Measurements from ENCODE around the gene IFITM2.

The IFITM2 gene

DNA sequence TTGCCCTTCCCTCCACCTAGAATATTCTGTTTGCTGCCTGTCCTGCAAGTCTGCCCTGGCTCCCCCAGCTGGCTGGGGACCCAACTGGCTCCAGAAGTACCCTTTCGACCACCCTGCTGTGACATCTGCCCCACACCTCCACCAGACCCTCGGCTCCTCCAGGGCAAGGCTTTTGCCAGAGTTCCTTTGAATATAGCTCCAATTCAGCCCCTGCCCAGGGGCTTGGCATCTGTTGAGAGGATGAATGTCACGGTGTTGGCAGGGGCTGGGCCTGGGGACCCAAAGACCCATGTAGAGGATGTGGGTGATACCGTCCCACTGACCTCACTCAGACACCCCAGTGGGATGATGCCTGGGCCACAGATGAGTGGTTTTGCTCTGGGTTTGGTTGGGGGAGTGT is 25.4 kb upstream of the IFITM2 start:
- DNase-seq, result no peak

DNA sequence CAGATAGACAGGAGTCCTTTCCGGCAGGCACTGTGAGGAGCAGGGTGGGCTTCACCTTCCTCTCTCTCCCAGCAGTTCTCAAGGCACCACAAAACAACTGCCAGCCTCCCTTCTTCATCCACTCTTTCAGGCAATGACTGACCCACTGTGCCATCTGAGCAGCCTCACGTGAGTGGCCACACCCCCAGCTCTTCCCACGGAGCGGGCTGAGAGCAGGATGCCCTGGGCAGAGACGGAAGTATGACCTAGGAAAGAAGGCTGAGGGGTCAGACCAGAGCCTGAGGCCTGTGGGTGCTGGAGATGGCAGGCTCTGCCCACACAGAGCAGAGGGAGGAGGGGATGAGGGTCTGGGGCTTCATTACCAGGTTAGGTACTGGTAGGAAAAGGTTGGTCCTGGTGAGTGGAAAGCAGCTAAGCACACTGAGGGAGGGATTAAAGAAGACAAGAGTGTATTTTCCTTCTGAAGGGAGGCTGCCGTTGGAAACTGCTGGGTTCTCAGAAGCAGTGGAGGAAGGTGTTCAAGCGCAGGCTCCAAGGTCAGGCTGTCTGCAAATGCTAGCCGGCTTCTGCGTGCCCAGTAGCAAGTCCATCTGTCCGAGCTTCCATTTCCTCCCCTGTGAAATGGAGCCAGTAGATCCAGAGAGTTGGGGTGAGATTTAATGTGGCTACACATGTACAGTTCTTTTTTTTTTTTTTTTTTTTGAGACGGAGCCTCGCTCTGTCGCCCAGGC is 24.8 kb upstream of the IFITM2 start:
- no peak for DNase-seq

DNA sequence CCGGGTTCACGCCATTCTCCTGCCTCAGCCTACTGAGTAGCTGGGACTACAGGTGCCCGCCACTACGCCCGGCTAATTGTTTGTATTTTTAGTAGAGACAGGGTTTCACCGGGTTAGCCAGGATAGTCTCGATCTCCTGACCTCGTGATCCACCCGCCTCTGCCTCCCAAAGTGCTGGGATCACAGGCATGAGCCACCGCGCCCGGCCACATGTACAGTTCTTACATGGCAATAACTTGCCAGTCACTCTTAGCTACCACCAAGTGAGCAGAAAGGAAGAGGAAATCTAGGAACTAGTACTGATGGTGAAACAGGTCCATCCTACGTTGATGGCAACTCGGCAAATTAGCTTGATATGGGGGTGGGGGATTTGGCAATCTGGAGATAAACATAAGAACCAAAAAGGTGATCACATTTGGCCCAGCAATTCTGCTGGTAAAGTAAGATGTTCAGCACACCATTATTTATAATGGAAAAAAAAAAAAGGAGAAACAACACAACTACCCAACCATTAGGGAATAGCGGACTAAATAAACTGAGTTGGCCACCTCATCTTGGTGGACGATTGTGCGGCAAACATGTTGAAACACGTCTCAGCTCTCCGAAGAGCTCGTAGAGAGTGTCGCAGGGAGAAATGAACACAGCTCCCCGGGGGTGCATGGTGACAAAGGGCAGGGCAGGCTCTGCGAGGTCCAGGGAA is 24.1 kb upstream of the IFITM2 start:
- no peak for DNase-seq

DNA sequence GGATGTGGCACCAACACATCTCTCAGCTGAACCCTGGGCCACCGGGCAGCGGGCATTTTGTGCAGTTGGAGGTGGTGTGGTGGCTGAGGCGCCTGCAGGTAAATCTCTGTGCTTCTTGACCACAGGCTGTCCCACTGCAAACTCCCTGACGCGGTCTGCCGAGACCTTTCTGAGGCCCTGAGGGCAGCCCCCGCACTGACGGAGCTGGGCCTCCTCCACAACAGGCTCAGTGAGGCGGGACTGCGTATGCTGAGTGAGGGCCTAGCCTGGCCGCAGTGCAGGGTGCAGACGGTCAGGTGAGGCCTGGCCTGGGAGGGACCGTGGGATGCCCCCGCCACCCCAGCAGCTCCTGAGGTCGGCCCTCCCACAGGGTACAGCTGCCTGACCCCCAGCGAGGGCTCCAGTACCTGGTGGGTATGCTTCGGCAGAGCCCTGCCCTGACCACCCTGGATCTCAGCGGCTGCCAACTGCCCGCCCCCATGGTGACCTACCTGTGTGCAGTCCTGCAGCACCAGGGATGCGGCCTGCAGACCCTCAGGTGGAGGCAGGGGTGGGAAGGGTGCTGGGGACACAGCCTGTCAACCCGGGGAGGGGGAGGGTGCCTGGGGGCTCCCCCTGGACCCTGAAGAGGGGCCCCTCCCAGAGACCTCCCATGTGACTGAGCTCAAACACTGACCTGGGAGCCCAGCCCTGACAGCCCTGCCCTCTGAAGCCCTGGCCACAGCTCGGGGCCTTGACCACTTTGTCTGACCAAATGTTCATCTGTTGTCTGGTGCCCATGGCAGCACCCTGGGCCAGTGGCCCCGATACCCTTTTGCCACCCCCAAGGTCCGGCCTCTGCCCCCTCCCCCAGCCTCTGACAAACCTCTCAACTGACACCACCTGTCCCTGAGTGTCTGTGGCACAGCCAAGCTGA is 23.3 kb upstream of the IFITM2 start:
- no peak for DNase-seq

DNA sequence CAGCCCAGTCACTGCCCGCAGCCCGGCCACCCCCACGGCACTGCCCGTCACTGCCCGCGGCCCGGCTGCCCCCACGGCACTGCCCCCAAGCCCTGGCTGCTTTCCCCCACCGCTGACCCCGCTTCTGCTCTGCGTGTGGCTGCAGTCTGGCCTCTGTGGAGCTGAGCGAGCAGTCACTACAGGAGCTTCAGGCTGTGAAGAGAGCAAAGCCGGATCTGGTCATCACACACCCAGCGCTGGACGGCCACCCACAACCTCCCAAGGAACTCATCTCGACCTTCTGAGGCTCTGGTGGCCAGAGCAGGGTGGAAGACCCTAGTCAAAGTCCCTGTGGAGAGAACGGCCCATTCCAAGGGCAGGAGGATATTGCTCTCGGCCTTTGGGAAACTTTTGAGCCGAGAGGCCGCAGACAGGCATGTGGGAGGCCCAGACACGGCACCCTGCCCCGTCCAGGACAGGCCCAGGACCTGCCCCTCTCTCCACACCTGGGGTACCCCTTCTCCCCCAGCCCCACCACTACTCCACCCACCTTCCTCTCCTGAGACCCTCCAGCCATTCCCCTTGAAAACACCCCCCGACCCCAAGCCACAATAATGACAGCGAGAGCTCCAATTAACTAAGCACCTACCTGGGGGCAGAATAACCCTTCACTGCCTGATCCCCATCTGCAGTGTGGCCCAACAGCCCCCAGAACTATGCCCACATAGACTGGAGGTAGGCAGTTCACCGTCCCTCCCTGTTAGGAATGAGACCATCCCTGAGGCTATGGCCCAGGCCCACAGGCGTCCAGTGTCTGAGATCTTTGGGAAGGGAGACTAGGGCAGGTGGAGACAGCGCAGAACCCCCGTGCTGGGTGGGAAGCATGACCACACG is 22.4 kb upstream of the IFITM2 start:
- no peak for DNase-seq

DNA sequence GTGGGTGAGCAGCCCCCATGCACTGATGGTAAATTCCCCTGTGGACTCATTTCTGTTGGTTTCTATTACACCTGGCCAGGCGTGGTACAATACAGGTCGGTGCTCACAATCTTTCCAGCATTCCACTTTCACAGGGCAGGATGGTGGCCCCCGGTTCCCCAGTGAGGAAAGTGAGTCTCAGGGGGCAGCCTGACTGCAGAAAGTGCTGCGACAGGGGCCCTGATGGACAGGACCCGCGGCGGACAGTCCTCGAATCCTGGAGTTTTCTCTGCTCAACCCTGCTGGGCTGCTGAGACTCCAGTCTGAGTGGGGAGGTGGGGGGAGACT is 21.8 kb upstream of the IFITM2 start:
- no peak for DNase-seq

DNA sequence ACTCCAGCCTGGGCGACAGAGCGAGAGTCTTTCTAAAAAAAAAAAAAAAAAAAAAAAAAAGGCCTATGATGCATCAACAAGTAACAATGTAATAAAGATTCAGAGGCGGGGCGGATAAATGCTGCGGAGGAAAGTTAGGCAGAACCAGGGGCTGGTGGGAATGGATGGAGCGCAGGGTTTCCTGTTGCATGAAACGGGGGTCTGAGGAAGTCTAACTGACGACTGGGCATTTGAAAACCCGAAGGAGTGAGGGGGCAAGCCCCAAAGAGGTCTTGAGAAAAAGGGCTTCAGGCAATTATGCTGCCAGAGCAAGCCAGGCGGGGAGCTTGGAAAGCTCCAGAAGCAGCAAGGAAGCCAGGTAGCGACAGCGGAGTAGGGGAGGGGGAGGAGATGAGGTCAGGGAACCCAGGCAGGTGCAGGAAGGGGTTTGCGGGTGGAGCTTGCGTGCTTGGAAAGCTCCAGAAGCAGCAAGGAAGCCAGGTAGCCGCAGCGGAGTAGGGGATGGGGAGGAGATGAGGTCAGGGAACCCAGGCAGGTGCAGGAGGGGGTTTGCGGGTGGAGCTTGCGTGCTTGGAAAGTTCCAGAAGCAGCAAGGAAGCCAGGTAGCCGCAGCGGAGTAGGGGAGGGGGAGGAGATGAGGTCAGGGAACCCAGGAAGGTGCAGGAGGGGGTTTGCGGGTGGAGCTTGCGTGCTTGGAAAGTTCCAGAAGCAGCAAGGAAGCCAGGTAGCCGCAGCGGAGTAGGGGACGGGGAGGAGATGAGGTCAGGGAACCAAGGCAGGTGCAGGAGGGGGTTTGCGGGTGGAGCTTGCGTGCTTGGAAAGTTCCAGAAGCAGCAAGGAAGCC is 20.4 kb upstream of the IFITM2 start:
- peak; percentile 56 for DNase-seq

DNA sequence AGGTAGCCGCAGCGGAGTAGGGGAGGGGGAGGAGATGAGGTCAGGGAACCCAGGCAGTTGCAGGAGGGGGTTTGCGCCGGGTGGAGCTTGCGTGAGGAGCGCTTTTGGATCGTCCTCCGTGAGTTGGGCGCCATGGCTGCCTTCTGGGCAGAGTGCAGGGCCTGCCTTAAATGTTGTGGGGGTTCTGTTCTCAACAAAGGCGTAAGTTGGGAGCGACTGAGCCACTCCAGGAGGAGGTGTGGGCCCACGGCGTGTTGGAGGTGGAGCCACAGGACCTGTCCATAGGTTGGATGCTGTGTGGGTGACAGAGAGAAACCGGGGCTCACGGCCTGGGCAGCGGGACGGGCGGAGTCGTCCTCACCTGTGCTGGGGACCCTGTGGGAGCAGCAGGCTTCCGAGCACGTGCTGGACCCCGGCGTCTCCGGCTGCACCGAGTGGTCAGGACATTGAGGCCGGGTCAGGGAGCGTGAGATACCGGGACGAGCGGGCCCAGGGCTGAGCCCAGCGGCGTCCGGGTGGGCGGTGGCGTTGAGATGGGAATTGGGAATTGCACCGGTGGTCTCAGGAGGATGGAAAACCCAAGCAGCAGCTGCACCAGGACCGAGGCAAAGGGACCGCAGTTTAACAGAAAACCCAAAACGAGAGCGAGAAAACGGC is 19.7 kb upstream of the IFITM2 start:
- DNase-seq, result no peak

DNA sequence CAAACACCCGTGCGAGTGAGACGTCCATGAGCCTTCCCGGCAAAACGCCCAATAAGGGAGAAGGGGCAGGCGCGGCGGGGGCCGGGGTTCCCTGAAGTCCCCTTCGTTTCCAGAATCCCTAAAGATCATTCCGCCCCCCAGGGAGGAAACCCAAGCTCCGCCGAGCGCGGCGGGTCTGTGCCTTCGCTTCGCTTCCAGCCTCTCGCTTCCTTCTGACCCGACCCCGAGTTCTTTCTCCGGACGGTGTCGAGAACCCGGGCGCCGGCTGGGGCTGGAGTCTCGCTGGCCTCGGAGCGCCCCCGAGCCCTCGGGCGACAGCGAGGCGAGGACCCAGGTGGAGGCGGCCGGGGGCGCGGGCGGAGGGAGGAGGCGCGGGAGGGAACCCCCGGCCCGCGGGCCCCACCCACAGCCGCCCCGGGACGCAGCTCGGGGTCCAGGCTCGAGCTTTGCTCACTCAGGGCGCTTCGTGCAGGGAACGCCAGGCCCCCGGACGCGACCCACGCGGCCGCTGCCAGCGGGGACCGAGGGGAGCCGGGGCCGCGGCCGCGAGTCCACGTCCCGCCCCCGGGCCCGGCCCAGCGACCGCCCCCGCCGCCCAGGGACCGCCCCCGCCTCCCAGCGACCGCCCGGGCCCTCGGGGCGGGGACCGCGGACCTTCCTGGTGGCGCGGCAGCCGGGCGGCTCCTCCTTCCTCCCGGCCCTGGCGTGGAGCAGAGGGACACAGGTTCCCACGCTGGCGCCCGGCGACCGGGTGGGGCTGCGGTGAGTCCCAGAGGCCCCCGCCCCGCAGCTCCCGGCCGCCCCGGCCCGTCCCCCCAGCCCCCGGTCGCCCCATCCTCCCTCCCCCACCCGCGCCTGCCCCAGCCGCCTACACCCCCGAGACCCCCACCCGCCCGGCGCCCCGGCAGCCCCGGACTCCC is 18.9 kb upstream of the IFITM2 start, which contains the start of gene PGGHG:
Gene PGGHG, plus strand, starts transcription at position 649 of the 920 bp plus-strand sequence. CDS start 691 bp downstream, outside the sequence.
- no peak for DNase-seq

DNA sequence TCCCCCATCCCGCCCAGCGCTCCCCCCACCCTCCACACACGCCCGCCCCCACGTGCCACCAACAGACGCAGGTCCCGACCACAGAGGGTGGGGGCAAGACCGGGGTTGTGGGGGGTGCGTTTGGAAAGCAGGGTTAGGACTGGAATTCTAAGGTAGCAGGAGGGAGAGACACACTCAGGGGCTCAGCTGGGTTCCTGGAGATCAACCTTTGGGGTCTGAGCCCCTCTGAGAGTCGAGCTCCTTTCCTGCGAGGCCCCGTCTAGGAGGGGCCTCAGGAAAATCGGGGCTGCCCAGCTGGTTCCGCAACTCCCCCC is 18.3 kb upstream of the IFITM2 start:
- DNase-seq, result no peak

DNA sequence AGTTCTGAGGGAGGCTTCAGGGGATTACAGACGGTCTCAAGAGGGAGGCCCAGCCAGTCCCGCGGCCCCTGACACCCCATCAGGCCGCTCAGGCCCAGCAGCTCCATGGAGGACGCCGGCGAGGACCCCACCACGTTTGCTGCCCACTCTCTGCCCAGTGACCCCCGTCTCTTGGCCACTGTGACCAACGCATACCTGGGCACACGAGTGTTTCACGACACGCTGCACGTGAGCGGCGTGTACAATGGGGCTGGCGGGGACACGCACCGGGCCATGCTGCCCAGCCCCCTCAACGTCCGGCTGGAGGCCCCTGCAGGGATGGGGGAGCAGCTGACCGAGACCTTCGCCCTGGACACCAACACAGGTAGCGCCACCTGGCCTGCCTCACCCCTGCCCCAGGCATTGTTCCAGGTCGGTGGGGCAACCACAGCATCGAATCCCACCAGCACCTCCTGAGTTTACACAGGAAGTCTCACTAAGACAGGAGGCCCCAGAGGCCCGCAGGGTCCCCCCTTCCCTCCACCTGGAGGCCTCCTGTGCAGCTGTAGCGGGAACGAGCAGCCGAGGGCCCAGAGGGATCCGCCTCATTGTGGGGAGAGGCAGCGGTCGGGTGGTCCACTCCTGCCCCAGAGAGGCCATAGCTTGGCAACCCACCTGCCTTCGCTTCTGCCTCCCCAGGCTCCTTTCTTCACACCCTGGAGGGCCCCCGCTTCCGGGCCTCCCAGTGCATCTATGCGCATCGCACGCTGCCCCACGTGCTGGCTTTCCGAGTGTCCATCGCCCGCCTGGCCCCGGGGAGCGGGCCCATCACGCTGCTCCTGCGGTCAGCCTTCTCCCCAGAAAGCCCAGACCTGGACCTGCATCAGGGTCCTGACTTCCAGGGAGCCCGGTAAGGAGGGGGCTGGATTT is 17.6 kb upstream of the IFITM2 start:
- no peak for DNase-seq

DNA sequence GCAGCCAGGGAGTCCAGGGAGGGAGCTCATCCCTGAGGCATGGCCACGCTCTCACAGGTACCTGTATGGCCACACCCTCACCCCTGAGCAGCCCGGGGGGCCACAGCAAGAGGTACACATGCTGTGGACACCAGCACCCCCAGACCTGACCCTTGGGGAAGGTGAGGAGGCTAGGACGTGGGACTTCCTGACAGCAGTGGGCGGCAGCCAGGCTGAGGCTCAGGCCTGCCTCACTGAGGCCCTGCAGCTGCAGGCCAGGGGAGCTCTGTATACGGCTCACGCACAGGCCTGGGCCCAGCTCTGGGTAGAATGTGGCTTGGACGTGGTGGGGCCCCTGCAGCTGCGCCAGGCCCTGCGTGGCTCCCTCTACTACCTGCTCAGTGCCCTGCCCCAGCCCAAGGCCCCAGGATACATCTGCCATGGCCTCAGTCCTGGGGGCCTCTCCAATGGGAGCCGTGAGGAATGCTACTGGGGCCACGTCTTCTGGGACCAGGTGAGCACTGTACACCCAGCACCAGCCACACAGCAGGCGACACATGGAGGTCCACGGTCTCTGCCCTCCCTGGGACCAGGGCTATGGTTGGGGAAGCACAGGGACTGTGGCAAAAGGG is 16.9 kb upstream of the IFITM2 start:
- DNase-seq, result no peak

DNA sequence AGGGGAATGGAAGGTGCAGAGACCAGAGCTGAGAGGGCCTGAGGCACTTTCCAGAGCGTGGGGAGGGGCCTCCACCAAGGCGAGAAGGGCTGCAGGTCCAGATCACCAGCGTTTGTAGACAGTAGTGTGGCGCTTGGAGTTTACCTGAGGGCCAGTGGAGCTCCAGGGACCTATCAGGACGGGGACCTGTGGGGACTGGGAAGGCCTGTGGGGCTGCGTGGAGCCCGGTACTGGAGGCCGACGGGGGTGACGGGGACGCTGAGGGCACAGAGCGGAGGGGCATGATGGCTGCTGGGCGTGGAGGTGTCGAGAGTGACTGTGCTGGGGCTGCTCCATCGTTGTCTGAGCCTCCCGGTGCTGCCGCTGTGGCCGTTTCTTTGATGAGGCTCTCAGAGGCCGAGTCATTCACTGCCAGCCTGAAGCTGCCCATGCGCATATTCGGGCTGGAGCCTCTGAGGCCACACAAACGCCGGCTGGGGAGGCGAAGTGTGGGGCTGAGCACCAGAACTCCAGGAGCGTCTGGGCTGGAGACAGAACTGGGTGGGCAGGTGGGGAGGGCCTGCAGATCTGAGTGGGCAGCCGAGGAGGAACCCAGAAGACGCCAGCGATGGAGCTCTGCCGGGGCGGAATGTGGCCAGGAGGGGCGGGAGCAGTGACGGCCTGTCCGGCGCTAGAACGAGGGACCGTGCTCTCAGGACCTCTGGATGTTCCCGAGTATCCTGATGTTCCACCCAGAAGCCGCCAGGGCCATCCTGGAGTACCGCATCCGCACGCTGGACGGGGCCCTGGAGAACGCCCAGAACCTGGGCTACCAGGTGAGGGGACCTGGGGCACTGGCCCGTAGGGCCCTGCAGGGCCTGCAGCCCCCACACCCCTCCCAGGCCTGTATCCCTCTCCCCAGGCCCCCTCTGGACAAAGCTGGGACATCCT is 16.1 kb upstream of the IFITM2 start:
- DNase-seq, result no peak

DNA sequence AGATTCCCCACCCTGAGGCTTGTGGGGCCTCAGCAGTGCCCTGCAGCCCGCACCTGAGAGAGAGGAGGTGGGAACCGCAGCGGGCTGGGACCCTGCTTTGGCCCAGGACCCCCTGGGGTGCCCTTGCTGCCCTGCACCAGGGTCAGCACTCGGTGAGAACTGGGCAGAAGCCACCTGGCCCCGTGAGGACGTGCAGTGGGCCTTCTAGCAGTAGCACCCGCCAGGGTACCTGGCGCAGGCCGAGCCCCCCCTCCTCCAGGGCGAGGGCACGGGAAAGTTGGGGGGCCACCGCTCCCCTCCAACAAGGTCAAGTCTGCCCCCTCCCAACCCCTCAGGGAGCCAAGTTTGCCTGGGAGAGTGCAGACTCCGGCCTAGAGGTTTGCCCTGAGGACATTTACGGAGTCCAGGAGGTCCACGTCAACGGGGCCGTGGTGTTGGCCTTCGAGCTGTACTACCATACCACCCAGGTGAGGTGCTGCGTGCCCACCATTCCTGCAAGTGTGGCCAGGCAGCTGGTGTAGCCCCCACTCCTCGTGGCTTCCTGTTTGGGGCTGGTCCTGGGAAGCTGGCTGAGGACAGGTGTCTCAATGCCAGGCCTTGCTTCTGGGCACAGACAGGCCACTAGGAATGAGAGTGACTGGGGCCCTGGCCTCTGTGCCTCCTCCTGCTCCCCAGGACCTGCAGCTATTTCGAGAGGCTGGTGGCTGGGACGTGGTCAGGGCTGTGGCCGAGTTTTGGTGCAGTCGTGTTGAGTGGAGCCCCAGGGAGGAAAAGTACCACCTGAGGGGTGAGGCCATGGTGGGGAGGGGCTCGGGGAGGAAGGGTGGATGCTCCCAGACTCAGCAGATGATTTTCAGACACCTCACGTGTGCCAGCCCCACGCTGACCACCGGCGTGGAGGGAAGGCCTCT is 15.2 kb upstream of the IFITM2 start:
- no peak for DNase-seq

DNA sequence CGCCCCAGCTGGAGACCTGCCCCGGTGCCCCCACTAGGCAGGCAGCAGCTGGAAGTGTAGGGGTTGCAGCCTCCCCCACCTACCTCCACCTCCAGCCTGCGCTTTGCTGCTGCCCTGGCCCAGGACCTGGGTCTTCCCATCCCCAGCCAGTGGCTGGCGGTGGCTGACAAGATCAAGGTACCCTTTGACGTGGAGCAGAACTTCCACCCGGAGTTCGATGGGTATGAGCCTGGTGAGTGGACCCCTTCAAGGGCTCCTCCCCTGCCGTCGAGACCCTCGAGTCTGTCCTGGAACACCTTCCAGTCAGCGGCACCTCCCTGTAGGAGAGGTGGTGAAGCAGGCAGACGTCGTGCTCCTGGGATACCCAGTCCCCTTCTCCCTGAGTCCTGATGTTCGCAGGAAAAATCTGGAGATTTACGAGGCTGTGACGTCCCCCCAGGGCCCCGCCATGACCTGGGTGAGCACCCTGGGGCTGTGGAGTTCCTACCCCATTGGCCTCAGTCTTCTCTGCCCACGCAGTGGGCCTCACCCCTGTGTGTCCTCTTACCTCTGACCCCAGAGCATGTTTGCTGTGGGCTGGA is 14.3 kb upstream of the IFITM2 start:
- DNase-seq, result no peak

Measured in DMS79 treated with DMSO at 0.1 percent for 48 hours (cell line).